Duodenal mucosa (tissue), 2 donors: ENCODE results near the gene GLDN.

ENCODE experiments used
- H3K27ac ChIP-seq: one replicate; pipeline ENCODE4 v1.7.0; 2013; ENCODE audit warnings: low read depth, low read length
- H3K27me3 ChIP-seq, 2 donors: one replicate each; pipeline ENCODE4 v1.7.0; 2013; ENCODE audit warnings: low read length in 2 of 2, control low read depth in 1 of 2; ENCODE audit not compliant: insufficient read depth in 2 of 2, control insufficient read depth in 1 of 2
- H3K36me3 ChIP-seq, 2 donors: one replicate each; pipeline ENCODE4 v1.7.0; 2013; ENCODE audit warnings: low read length in 2 of 2, control low read depth in 1 of 2; ENCODE audit not compliant: insufficient read depth in 2 of 2, control insufficient read depth in 1 of 2
- H3K4me1 ChIP-seq, 2 donors: one replicate each; pipeline ENCODE4 v1.7.0; 2013; ENCODE audit warnings: low read length in 2 of 2, control low read depth in 1 of 2; ENCODE audit not compliant: insufficient read depth in 2 of 2, control insufficient read depth in 1 of 2
- H3K4me3 ChIP-seq, 2 donors: one replicate each; pipeline ENCODE4 v1.7.0; 2013; ENCODE audit warnings: low read length in 2 of 2, low read depth in 1 of 2
- H3K9ac ChIP-seq, 2 donors: one replicate each; pipeline ENCODE4 v1.7.0; 2013; ENCODE audit warnings: low read length in 2 of 2, low read depth in 1 of 2
- H3K9me3 ChIP-seq, 2 donors: one replicate each; pipeline ENCODE4 v1.7.0; 2013; ENCODE audit warnings: low read length in 2 of 2, control low read depth in 1 of 2; ENCODE audit not compliant: control insufficient read depth in 1 of 2

Gene GLDN

DNA sequence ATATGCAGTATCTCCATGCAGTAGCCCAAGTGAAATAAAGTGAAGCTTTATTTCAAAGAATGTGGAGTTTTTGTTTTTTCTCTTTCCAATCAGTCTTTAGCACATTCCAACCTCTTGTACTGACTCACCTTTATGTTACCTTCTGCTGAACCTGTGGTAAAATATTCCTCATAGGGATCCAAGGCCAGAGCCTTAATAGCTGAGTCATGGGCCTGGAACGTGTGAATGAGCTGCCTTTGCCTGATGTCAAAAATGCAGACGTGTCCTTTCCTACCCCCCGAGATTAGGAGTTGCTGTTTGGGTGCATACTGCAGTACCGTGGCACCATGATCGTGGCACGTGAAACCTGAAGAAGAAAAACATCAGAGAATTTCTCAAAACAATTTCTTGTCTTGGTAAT lies 108.5 kb downstream of the GLDN start:
- Histone ChIP-seq H3K4me3 (no peak overlapping the region), H3K36me3 (peaks cover 22 to 42% of the 10 kb centered on the region in 2 donors), H3K4me1 (no peaks in the 10 kb centered on the region), H3K9ac (no peak overlapping the region), H3K27ac (no peak overlapping the region), H3K27me3 (no peaks in the 10 kb centered on the region), H3K9me3 (no peaks in the 10 kb centered on the region)
